Occipital lobe (tissue), 2 donors: Measurements from ENCODE around the gene C1orf141. TPM values are rescaled to one million over a fixed set of nuclear protein-coding genes. Genes with fewer than 3 reads are reported as not detected.
"Not testable (repeated sequence)": the region's sequence is repeated elsewhere in the genome, so short reads cannot be mapped to it uniquely, and the experiment has no call there.

Source experiments
- DNase-seq: peaks from one replicate; lab custom pipeline; 2025; lab: John Stamatoyannopoulos, UW
- total RNA-seq: library from RNA; depleted of rRNA; stranded (reverse); fragments of >200 nt; gene quantifications from one replicate; pipeline ENCODE4 v1.2.3, GENCODE V29; 2014

Gene C1orf141
- total RNA-seq, 1 donor from 2014 or later: not detected

- no peak for DNase-seq
Measured at GRCh38 chr1:67089685-67090208, 45.0 kb downstream of the C1orf141 start.

DNA sequence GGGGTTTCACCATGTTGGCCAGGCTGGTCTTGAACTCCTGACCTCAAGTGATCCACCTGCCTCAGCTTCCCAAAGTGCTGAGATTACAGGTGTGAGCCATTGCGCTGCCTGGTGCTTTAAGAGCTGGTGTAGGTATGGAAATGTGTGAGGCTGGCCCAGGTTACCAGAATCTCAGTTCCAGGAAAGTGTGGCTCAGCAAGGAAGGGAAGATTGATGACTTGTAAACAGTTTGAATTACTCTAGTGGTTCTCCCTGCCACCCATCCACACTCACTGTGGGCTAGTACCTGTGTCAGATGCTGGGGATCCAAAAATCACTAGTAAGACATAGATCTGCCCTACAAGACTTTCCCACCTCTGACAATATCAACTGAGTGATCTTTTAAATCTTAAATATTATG lies 46.3 kb downstream of the C1orf141 start:
- no peak for DNase-seq

- DNase-seq: no peak
Measured at GRCh38 chr1:67085326-67085725, 49.4 kb downstream of the C1orf141 start.

- DNase-seq: no peak
Measured at GRCh38 chr1:67084765-67085318, 49.9 kb downstream of the C1orf141 start.

DNA sequence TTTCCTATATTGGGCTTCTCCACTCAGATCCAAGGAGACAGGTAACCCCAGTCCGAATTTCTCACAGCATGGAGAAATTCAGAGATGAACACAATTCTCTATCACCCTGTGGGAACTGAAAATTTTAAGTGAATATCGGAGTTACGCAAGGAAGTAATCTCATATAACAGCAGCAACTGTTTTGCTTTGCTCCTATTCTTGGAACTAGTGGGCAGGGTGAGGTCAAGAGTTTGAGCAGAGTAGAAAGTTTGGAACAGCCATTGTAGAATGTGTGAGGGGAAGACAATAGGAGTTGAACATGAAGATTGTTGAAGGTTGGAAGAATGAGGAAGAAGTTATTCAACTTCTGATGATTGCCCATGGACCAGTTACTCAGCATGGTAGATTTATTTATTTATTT lies 56.5 kb downstream of the C1orf141 start:
- no peak for DNase-seq

DNA sequence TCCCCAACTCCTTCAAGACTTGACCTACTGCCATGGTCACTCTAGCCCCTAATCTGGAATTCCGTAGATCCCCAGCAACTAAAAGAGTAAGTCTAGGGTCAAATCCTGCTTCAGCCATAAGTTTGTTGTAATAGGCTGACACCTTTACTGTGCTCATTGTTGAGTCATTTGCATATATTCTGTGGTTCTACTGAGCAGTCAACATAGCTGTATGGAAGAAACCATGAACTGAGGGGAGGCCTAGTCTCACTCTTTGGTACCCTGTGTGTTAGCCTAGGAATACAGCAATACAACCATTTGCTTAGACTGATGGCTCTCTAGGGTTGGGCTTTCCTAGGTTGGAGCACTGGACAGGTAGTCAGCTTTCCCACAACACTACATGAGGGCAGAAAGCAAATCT lies 57.2 kb downstream of the C1orf141 start:
- DNase-seq: no peak

GRCh38 chr1:67072749-67073148 lies 62.0 kb downstream of the C1orf141 start:
- DNase-seq: no peak

- DNase-seq: not testable (repeated sequence)
Measured at GRCh38 chr1:67067655-67068054, 67.1 kb downstream of the C1orf141 start.

GRCh38 chr1:67062412-67062811 lies 72.4 kb downstream of the C1orf141 start:
- DNase-seq: no peak

GRCh38 chr1:67061266-67061665 lies 73.5 kb downstream of the C1orf141 start:
- no peak for DNase-seq

DNA sequence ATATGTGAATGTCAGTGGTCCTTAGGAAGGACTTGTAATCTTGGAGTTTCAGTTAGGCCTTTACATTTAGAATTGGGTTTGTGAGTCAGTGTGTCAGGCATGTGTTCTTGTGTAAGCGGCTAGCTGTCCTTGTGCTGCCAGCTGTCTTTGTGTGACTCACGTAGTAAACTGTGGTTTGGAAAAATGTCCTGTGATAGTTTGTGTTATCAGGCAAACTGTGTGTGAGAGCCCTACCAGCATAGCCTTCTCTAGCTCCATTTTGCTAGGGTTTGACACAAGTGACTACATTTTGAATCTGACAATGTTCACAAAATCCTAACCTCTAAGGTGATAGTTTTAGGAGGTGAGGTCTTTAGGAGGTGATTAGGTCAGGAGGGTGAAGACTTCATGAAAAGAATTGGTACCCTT lies 74.0 kb downstream of the C1orf141 start:
- no peak for DNase-seq

DNA sequence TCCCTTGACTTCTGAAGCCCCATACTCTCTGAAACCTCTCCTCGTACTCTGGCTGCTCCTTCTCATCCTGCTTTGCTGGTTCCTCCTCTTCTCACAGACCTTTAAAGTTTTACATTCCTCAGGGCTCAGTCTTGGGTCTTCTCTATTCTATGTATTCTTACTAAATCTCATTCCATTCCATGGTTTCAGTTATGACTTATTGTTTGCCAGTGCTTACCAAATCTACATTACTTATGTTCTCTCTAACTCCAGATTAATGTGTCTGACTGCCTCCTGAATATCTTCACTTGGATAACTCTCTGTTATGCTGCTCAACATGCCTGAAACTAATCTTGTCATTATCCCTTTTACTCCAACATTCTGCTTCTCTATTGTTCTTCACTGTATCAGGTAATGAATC lies 75.4 kb downstream of the C1orf141 start:
- DNase-seq: no peak

DNA sequence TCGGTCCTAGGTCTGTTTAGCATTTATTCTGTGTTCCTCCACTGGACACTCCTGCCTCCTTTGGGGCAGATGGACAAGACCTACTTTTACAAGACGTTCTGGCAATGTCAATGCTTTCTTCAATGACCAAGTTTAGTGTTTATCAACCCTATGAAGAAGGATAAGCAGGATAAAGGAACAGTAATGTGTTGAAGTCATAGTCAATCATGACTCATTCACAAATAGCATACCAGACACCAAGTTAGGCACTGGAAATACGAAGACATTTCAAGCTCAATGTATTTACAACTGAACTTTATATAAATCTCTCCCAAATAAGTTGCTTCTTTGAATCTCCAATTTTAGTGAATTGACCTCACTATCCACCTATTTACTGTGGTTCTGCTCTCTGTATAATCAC lies 76.0 kb downstream of the C1orf141 start:
- DNase-seq: no peak

GRCh38 chr1:67058242-67058641 lies 76.5 kb downstream of the C1orf141 start:
- no peak for DNase-seq

DNA sequence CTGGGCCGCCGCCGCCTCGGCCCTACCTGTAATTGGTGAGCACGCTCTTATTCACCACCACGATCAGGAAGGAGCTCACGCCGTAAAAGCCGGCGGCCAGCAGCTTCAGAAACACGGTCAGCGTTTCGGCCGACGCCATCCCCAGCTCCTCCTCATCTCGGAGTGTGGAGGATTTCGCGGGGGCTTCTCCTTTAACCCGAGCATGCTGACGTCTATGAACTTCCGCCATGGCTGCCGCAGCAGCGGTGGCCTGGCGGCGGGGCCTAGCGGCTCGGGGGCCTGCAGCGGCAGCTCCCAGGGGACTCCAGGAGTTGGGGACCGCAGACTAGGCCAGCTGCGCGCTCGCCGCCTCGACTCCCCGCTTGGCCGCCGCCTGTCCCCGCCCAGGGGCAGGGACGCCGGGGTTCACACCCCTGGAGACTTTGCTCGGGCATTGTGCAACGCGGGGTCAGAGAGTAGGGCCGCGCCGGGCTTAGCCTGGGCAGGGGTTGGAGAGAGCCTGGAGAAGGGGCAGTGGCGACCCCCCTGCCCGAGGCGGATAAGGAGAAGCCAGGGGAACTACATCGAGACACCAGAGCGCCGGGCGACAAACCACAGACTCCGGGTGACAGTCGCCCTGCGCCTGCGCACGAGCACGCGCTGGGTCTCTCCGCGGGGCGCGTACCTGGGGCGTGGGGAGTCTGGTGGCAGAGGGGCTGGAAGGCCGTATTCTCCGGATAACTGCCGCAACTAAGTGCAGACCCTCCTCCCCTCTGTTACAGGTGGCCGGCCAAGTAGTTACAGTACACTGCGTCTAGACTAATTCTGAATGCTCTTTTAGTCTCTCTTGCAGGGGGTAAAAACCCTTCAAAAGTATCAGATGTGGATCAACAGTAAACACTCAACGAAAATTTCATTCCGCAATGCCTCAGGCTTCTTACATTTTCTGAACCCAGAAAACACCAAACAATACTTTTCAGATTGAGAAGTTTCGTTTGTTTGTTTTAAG lies 80.7 kb downstream of the C1orf141 start, which contains the start of gene SLC35D1:
TSS of gene SLC35D1 (minus strand) at position 364 of the 988 bp plus-strand sequence. CDS start at position 229, 135 bp downstream.
- DNase-seq: peak; percentile 78

DNA sequence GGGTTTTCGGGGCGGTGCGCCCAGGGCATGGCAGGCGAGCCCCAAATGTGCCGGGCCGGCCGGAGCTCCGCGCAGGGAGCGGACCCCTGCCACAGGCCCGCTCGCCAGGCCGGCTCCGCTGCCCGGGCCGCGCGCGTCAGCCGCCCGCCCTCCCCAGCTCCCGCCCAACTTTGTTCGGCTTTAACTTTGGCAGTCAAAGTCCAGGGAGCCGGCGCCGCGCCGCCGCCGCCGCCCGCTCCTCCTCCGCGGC lies 81.3 kb downstream of the C1orf141 start:
- DNase-seq: no peak

GRCh38 chr1:67052741-67053534 lies 81.8 kb downstream of the C1orf141 start:
- DNase-seq: peak; percentile 51

DNA sequence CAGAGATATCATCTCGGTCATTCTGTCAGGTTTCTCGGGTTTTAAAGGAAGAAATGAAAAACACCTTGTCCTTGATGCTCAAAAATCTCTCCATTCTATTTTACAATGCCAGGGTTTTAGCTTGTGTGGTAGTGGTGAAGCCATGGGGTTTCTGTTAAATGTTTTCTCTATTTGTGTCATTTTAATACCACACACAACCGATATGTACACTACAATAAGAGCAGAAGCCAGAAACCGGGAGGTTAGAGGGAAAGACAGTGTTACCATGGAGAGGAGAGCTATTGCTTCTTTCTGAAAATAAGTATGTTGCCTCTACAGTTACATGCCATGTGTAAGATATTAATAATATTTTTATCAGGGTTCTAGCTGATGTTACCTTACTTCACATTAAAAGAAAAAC lies 83.6 kb downstream of the C1orf141 start:
- DNase-seq: no peak

DNA sequence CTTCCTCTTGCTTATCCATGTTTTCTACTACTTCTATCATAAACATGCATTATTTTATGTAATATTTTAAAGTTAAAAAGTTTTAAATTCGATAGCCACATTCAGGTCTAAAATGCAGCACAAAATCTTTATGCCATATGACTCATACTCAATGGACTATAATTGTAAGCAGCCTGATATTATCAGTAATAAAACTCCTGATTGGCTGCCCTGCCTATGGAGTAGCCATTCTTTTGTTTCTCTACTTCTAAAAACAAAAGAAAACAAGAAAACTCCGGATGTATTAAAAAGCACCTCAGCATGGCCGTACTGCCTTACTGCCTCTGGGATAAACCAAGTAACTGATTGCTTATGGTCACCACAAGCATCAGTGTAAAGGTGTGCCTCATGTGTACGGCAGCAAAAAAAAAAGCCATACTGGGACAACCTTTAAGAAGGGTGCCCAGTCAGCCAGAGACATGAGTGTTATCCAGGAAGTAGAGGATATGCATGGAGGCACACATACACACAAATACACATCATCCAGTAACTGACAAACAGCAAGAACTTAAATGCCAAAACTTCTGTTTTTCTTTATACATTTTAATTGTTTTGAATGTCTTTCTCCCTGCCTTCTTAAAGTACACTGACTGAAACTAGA lies 90.0 kb downstream of the C1orf141 start:
- no peak for DNase-seq

DNA sequence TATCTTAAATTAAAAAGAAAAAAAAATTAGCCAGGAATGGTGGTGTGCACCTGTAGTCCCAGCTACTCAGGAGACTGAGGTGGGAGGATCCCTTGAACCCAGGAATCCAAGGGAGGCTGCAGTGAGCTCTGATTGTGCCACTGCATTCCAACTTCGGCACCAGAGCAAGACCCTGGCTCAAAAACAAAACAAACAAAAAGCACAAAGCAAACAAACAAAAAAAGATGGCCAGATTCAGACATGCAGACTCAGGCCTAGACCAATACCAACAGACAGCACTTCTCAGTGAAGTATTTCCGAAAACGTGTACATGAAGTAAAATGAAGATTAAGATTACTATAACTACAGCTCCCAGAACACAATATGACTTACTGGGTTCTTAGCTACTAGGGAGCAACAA lies 91.4 kb downstream of the C1orf141 start:
- DNase-seq: no peak
